HG03196 (cell line): ENCODE data around the gene RNASE2.
"Not testable (repeated sequence)": the region's sequence is repeated elsewhere in the genome, so short reads cannot be mapped to it uniquely, and the experiment has no call there.

Source experiments
- ATAC-seq: cut with Tn5 transposase; IDR thresholded peaks from one replicate; pipeline ENCODE4 v1.9.1; 2021; ENCODE audit not compliant: unreplicated experiment

RNASE2 gene

GRCh38 chr14:20954736-20955537, at the start of gene RNASE2:
TSS of gene RNASE2 (plus strand) at chr14:20955487. CDS start at chr14:20955772, 285 bp downstream.
- not testable (repeated sequence) for ATAC-seq

- ATAC-seq: no peak
Observed at GRCh38 chr14:20905676-20906075, 49.6 kb upstream of the RNASE2 start.

- ATAC-seq: no peak
Observed at GRCh38 chr14:20907214-20907613, 48.1 kb upstream of the RNASE2 start.

GRCh38 chr14:20910822-20911221, 44.5 kb upstream of the RNASE2 start:
- ATAC-seq: not testable (repeated sequence)

GRCh38 chr14:20919038-20919756, 36.1 kb upstream of the RNASE2 start:
- not testable (repeated sequence) for ATAC-seq

- not testable (repeated sequence) for ATAC-seq
Observed at GRCh38 chr14:20923766-20924297, 31.5 kb upstream of the RNASE2 start.

GRCh38 chr14:20934148-20934762, 21.0 kb upstream of the RNASE2 start:
- no peak for ATAC-seq

- ATAC-seq: no peak
Observed at GRCh38 chr14:20935303-20935984, 19.8 kb upstream of the RNASE2 start.

- ATAC-seq: not testable (repeated sequence)
Observed at GRCh38 chr14:20945146-20945545, 10.1 kb upstream of the RNASE2 start.

GRCh38 chr14:20946707-20947106, 8.6 kb upstream of the RNASE2 start:
- not testable (repeated sequence) for ATAC-seq

- not testable (repeated sequence) for ATAC-seq
Observed at GRCh38 chr14:20955538-20955873, 219 bp downstream of the RNASE2 start.

- no peak for ATAC-seq
Observed at GRCh38 chr14:20956376-20956976, 1.2 kb downstream of the RNASE2 start.

- not testable (repeated sequence) for ATAC-seq
Observed at GRCh38 chr14:20958946-20959345, 3.7 kb downstream of the RNASE2 start.

GRCh38 chr14:20969336-20969735, 14.0 kb downstream of the RNASE2 start:
- no peak for ATAC-seq

GRCh38 chr14:20970647-20970982, 15.3 kb downstream of the RNASE2 start:
- ATAC-seq: no peak

- peak; percentile 91 for ATAC-seq
Observed at GRCh38 chr14:20970983-20971704, 15.9 kb downstream of the RNASE2 start.

GRCh38 chr14:20971705-20972021, 16.4 kb downstream of the RNASE2 start:
- ATAC-seq: no peak

- ATAC-seq: no peak
Observed at GRCh38 chr14:20973501-20973900, 18.2 kb downstream of the RNASE2 start.

- ATAC-seq: no peak
Observed at GRCh38 chr14:20976291-20976690, 21.0 kb downstream of the RNASE2 start.

- ATAC-seq: no peak
Observed at GRCh38 chr14:20978687-20979086, 23.4 kb downstream of the RNASE2 start.
